Uterus (tissue), 4 donors: Measurements from ENCODE around the gene GPR155. TPM values are rescaled to one million over a fixed set of nuclear protein-coding genes. Genes with fewer than 3 reads are reported as not detected.
A peak's percentile ranks its signal among the peaks of the same experiment; 100 is the strongest.
"Not testable (repeated sequence)": the region's sequence is repeated elsewhere in the genome, so short reads cannot be mapped to it uniquely, and the experiment has no call there.

Experiments
- DNase-seq, 2 donors: peaks; one replicate each; pipeline ENCODE4 v3.0.0-alpha.2; 2019 to 2020
- H3K27ac ChIP-seq, 2 donors: fragments of 200-600 bp; sonication (generic); 1 replicate in 1 of 2; 2 replicates in 1 of 2; pipeline ENCODE4 v1.5.1; 2016 to 2018
- H3K27me3 ChIP-seq, 2 donors: fragments of 200-600 bp; sonication (generic); one replicate each; pipeline ENCODE4 v1.5.1; 2018 to 2019; ENCODE audit warnings: control low read depth in 1 of 2
- H3K36me3 ChIP-seq, 2 donors: fragments of 200-600 bp; sonication (generic); one replicate each; pipeline ENCODE4 v1.5.1; 2019; ENCODE audit warnings: control low read depth in 1 of 2
- H3K4me1 ChIP-seq, 2 donors: fragments of 200-600 bp; sonication (generic); one replicate each; pipeline ENCODE4 v1.5.1; 2018 to 2019; ENCODE audit warnings: control low read depth in 1 of 2
- H3K4me3 ChIP-seq, 2 donors: fragments of 200-600 bp; sonication (generic); 1 replicate in 1 of 2; 2 replicates in 1 of 2; pipeline ENCODE4 v1.5.1; 2018 to 2019; ENCODE audit warnings: mild to moderate bottlenecking in 1 of 2
- H3K9me3 ChIP-seq, 2 donors: fragments of 200-600 bp; sonication (generic); one replicate each; pipeline ENCODE4 v1.5.1; 2019; ENCODE audit warnings: control low read depth in 1 of 2
- POLR2A ChIP-seq, 2 donors: fragments of 450-650 bp; IDR thresholded peaks; one replicate each; pipeline ENCODE4 v1.6.1; 2016; ENCODE audit warnings: antibody characterized with exemption in 2 of 2, mild to moderate bottlenecking in 1 of 2, moderate library complexity in 1 of 2
- intact Hi-C: fragments of 100-400 bp; cut with DNase I; formaldehyde crosslinking; loops from one replicate; pipeline ENCODE4 v1.15.1; 2023; ENCODE audit warnings: low total_unique reads
- total RNA-seq, 4 donors: library from RNA; depleted of rRNA in 3 of 4; stranded (reverse); fragments of >200 nt in 3 of 4; gene quantifications; one replicate each; pipeline versions ENCODE4 v1.1.0 to v1.2.4, GENCODE V29; 2014 to 2023
- TF ChIP-seq, protein P1 (sequence below), 4 experiments: fragments of 200-600 bp in 2 of 4; fragments of 450-650 bp in 2 of 4; sonication (generic) in 2 of 4; IDR thresholded peaks; one replicate each; pipeline ENCODE4 v1.5.1; 2016 to 2019; ENCODE audit warnings: antibody characterized with exemption in 4 of 4, mild to moderate bottlenecking in 2 of 4, moderate library complexity in 1 of 4
- donor health status: DM: yes; HTN: yes; CAD: no.

GPR155 gene
- total RNA-seq, 4 donors from 2014 or later = 2.3 to 6.6 (median 4.6) TPM

DNA sequence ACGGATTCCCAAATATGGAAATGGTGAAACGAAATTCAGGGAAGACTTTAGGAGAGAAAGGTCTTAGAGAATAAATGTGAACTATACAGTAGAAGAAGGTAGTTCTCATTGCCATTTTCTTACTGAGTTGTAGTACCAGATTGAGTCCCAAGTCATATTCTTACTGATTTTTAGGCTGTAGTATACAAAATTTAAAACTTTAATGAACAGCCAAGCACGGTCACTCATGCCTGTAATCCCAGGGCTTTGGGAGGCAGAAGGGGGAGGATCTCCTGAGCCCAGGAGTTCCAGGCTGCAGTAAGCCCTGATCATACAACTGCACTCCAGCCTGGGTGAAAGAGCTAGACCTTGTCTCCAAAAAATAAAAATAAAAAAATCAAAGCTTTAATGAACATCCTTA lies 89.1 kb downstream of the GPR155 start:
- H3K27me3 ChIP-seq = no peaks in the 10 kb centered on the region
- no peaks in the 10 kb centered on the region for H3K9me3 ChIP-seq
- peaks cover 0 to 14% of the 10 kb centered on the region in 2 donors for H3K4me1 ChIP-seq
- intact Hi-C loops = no loop called here
- H3K27ac ChIP-seq = no peak overlapping the region
- DNase-seq = no peak
- no peaks in the 10 kb centered on the region for H3K36me3 ChIP-seq
- TF ChIP-seq, protein P1, sequence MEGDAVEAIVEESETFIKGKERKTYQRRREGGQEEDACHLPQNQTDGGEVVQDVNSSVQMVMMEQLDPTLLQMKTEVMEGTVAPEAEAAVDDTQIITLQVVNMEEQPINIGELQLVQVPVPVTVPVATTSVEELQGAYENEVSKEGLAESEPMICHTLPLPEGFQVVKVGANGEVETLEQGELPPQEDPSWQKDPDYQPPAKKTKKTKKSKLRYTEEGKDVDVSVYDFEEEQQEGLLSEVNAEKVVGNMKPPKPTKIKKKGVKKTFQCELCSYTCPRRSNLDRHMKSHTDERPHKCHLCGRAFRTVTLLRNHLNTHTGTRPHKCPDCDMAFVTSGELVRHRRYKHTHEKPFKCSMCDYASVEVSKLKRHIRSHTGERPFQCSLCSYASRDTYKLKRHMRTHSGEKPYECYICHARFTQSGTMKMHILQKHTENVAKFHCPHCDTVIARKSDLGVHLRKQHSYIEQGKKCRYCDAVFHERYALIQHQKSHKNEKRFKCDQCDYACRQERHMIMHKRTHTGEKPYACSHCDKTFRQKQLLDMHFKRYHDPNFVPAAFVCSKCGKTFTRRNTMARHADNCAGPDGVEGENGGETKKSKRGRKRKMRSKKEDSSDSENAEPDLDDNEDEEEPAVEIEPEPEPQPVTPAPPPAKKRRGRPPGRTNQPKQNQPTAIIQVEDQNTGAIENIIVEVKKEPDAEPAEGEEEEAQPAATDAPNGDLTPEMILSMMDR (IDR thresholded peaks at IDR 0.05) = no peak
- no peak for TF ChIP-seq POLR2A (IDR thresholded peaks at IDR 0.05)
- H3K4me3 ChIP-seq = no peak overlapping the region

DNA sequence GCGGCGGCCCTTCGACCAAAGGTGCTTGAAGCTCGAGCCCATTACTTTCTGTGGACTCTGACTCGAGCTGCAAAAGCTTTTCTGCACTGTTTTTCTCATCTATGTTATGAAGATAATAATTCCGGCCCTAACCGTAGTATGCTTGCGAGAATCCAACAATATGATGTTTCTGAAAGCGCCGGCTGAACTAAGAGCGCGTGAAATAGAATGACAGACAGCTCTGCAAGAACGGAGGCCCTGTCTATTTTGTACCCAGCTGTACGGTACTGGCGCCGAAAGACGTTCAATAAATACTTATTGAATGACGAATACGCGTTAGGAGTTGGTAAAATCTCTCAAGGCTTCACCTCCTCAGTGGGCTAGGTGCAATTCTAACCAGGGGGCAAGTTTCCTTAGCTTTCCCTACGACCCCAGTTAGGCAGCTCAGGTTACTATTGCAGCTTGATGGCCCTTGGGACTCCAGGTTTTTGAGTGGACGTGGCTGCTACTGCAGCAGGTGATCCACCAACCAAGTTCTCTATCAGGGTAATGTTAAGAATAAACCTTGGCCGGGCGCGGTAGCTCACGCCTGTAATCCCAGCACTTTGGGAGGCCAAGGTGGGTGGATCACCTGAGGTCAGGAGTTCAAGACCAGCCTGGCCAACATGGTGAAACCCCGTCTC lies 90.7 kb downstream of the GPR155 start:
- intact Hi-C loops = no loop called here
- DNase-seq = no peak
- Histone ChIP-seq H3K4me3 (peak overlapping the region; percentile 54 to 79), H3K36me3 (no peaks in the 10 kb centered on the region), H3K4me1 (peaks cover 0 to 14% of the 10 kb centered on the region in 2 donors), H3K27ac (peak overlapping the region; percentile 69 to 81), H3K27me3 (no peaks in the 10 kb centered on the region), H3K9me3 (no peaks in the 10 kb centered on the region)
- TF ChIP-seq POLR2A (IDR thresholded peaks at IDR 0.05) = no peak
- TF ChIP-seq, protein P1 (IDR thresholded peaks at IDR 0.05) = no peak

DNA sequence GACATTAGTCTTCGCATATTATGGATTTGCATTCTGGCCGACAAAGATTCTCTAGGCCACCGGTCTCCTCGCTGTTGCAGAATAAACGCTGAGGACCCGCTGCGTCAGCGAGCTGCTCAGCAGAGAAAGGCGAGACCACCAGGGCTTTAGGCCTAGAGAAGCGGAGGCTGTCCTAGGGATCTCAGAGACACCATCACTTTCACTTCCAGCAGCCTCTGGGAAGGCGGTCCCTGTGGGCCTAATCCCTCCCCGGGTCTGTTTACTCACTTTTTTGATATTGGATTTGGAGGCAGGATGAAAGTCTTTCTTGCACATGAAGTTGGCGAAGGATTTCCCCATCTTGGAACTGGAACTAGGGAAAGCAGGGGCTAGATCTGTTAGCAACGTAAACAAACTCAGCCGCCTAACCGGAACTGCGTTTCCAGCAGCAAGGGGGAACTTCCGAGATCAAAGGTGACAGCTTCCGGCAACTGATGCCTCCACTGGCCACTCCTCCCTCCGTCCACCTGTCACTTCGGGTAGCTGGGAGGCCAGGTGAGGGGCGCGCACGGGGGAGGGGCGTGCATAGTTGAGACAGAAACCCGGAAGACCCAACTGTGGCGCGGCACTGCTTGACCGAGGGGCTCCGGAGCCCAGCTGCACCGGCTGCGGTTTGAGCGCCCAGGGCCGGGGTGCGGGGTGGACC lies 91.4 kb downstream of the GPR155 start, which contains the start of gene SCRN3:
Gene SCRN3 (plus strand): TSS at position 447 of the 685 bp plus-strand sequence. CDS start 2,554 bp downstream, outside the sequence.
- H3K27me3 ChIP-seq = no peaks in the 10 kb centered on the region
- peak; percentile 51 to 55 for DNase-seq
- no peaks in the 10 kb centered on the region for H3K36me3 ChIP-seq
- peak within 1 kb of the TSS; percentile 69 to 81 for H3K27ac ChIP-seq
- H3K4me1 ChIP-seq = peaks cover 0 to 14% of the 10 kb centered on the region in 2 donors
- H3K4me3 ChIP-seq = peak within 1 kb of the TSS; percentile 54 to 79
- TF ChIP-seq POLR2A (IDR thresholded peaks at IDR 0.05) = peak in 1 of 2 donors; percentile 15
- TF ChIP-seq, protein P1 (IDR thresholded peaks at IDR 0.05) = no peak
- no peaks in the 10 kb centered on the region for H3K9me3 ChIP-seq
- intact Hi-C loops = no loop called here

DNA sequence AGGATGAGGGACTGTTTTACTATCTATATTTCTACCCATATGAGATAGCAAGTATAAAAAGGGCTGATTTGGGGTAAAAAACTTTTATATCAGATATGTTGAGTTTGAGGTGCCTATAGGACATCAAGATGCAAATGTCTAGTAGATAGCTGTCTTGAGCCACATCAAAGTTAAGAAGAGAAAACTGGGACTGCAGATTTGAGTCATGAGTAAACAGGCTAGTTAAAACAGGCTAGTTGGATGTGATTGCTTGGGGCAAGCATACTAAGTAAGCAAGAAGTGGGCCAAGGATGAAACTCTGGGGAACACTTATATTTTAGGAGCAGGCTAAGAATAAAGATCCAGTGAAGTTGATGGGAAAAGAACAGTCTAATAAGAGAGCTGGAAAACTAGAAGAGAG lies 94.1 kb downstream of the GPR155 start:
- TF ChIP-seq POLR2A (IDR thresholded peaks at IDR 0.05) = no peak
- TF ChIP-seq, protein P1 (IDR thresholded peaks at IDR 0.05) = no peak

DNA sequence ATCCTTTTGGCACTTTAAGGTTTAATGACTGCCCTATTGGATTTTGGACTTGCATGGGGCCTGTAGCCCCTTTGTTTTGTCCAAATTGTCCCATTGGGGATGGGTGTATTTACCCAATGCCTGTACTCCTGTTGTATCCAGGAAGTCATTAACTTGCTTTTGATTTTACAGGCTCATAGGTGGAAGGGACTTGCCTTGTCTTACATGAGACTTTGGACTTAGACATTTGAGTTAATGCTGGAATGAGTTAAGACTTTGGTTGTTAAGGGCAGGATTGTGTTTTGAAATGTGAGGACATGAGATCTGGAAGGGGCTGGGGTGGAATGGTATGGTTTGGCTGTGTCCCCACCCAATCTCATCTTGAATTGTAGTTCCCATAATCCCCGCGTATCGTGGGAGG lies 96.5 kb downstream of the GPR155 start:
- intact Hi-C loops, H3K27ac ChIP-seq, DNase-seq, H3K9me3 ChIP-seq, H3K27me3 ChIP-seq, H3K4me3 ChIP-seq, H3K36me3 ChIP-seq: not testable (repeated sequence)
- H3K4me1 ChIP-seq = peaks cover 0 to 14% of the 10 kb centered on the region in 2 donors

More for the DNA sequence above, 94.1 kb downstream of the GPR155 start:
- Histone ChIP-seq H3K27ac (no peak overlapping the region), H3K27me3 (no peaks in the 10 kb centered on the region), H3K4me3 (no peak overlapping the region), H3K9me3 (no peaks in the 10 kb centered on the region), H3K4me1 (peaks cover 0 to 14% of the 10 kb centered on the region in 2 donors), H3K36me3 (no peaks in the 10 kb centered on the region)
- intact Hi-C loops = no loop called here
- DNase-seq = no peak
